HCT116 (cell line): ENCODE results near the gene IL17A.

Experiments
- ELF1 ChIP-seq: IDR thresholded peaks from 2 replicates; pipeline ENCODE4 v1.6.1; 2012; ENCODE audit warnings: low read depth, borderline replicate concordance
- EZH2 ChIP-seq: fragments of 200-600 bp; sonication (generic); IDR thresholded peaks from 2 replicates; pipeline ENCODE4 v1.6.1; 2017; ENCODE audit warnings: antibody characterized with exemption, mixed run types
- POLR2A ChIP-seq: IDR thresholded peaks from 2 replicates; pipeline ENCODE4 v1.7.0; 2011; ENCODE audit warnings: borderline replicate concordance; ENCODE audit not compliant: insufficient read depth, insufficient read length; ENCODE audit errors: extremely low read depth
- RAD21 ChIP-seq: IDR thresholded peaks from 2 replicates; pipeline ENCODE4 v1.6.1; 2012; ENCODE audit warnings: low read depth, mild to moderate bottlenecking
- SIN3A ChIP-seq: IDR thresholded peaks from 2 replicates; pipeline ENCODE4 v1.6.1; 2012; ENCODE audit warnings: low read depth
- TCF7L2 ChIP-seq: IDR thresholded peaks from 2 replicates; pipeline ENCODE4 v1.7.0; 2011; ENCODE audit warnings: borderline replicate concordance, inconsistent platforms; ENCODE audit not compliant: insufficient read depth, insufficient read length; ENCODE audit errors: extremely low read depth
- YY1 ChIP-seq: IDR thresholded peaks from 2 replicates; pipeline ENCODE4 v1.6.1; 2011; ENCODE audit warnings: low read length, low read depth, moderate library complexity, mild to moderate bottlenecking; ENCODE audit not compliant: insufficient replicate concordance; ENCODE audit errors: extremely low read depth
- TF ChIP-seq, protein P1 (sequence below), 3 experiments: fragments of 200-600 bp in 1 of 3; sonication (generic) in 1 of 3; IDR thresholded peaks in 2 of 3; conservative IDR thresholded peaks in 1 of 3; 2 replicates each; pipeline ENCODE4 v1.5.1; 2012 to 2017; ENCODE audit warnings: low read depth in 2 of 3, low read length in 2 of 3, antibody characterized with exemption in 1 of 3, borderline replicate concordance in 1 of 3, control low read depth in 1 of 3, mild to moderate bottlenecking in 1 of 3, mixed read lengths in 1 of 3, mixed run types in 1 of 3, moderate library complexity in 1 of 3; ENCODE audit not compliant: insufficient read depth in 1 of 3
- TF ChIP-seq, protein P2 (sequence below): IDR thresholded peaks from 2 replicates; pipeline ENCODE4 v1.6.1; 2012
- TF ChIP-seq, protein P3 (sequence below): IDR thresholded peaks from 2 replicates; pipeline ENCODE4 v1.6.1; 2012; ENCODE audit warnings: low read depth

DNA sequence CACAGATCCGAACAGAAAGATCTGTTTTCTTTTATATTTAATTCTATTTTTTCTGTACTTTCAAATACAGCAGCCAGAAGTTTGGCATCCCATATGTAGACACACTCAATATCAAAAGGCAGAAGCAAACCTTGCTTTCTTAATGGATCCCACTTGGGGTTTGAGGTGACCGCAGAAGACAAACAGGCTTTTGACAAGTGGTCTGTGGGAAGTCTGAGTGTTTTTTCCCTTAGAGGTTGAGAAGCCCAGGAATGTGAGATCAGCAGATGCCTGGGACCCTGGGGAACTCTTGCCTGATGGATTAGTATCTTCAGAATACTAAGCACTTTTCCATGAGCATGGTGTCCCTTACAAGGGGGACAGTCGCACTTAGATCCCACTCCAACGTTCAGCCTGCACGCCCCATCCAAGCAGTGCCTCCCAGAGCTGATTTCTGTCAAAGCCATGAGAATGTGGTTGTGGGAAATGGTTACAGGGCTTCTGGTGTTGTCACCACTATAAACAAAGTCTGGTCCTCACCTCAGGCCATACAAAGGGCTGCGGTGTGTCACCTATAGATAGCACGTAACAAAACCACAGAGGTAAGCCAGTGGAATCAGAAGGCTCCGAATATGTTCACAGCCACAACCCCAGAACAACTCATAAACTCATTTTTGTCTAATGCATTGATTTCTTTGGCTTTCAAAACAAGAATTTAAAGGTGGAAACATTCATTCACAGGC, 45.4 kb downstream of the IL17A start:
- TF ChIP-seq, protein P1, sequence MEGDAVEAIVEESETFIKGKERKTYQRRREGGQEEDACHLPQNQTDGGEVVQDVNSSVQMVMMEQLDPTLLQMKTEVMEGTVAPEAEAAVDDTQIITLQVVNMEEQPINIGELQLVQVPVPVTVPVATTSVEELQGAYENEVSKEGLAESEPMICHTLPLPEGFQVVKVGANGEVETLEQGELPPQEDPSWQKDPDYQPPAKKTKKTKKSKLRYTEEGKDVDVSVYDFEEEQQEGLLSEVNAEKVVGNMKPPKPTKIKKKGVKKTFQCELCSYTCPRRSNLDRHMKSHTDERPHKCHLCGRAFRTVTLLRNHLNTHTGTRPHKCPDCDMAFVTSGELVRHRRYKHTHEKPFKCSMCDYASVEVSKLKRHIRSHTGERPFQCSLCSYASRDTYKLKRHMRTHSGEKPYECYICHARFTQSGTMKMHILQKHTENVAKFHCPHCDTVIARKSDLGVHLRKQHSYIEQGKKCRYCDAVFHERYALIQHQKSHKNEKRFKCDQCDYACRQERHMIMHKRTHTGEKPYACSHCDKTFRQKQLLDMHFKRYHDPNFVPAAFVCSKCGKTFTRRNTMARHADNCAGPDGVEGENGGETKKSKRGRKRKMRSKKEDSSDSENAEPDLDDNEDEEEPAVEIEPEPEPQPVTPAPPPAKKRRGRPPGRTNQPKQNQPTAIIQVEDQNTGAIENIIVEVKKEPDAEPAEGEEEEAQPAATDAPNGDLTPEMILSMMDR (IDR thresholded peaks at IDR 0.05 in 2 of 3, conservative IDR thresholded peaks at IDR 0.05 in 1 of 3; ENCODE audit: borderline replicate concordance in 1 of 3, insufficient read depth in 1 of 3, low read depth in 2 of 3, low read length in 2 of 3): no peak
- no peak for TF ChIP-seq TCF7L2
- no peak for TF ChIP-seq RAD21
- TF ChIP-seq, protein P2, sequence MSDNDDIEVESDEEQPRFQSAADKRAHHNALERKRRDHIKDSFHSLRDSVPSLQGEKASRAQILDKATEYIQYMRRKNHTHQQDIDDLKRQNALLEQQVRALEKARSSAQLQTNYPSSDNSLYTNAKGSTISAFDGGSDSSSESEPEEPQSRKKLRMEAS: no peak
- TF ChIP-seq ELF1: no peak
- TF ChIP-seq EZH2: no peak
- TF ChIP-seq POLR2A: no peak
- no peak for TF ChIP-seq YY1
- TF ChIP-seq, protein P3, sequence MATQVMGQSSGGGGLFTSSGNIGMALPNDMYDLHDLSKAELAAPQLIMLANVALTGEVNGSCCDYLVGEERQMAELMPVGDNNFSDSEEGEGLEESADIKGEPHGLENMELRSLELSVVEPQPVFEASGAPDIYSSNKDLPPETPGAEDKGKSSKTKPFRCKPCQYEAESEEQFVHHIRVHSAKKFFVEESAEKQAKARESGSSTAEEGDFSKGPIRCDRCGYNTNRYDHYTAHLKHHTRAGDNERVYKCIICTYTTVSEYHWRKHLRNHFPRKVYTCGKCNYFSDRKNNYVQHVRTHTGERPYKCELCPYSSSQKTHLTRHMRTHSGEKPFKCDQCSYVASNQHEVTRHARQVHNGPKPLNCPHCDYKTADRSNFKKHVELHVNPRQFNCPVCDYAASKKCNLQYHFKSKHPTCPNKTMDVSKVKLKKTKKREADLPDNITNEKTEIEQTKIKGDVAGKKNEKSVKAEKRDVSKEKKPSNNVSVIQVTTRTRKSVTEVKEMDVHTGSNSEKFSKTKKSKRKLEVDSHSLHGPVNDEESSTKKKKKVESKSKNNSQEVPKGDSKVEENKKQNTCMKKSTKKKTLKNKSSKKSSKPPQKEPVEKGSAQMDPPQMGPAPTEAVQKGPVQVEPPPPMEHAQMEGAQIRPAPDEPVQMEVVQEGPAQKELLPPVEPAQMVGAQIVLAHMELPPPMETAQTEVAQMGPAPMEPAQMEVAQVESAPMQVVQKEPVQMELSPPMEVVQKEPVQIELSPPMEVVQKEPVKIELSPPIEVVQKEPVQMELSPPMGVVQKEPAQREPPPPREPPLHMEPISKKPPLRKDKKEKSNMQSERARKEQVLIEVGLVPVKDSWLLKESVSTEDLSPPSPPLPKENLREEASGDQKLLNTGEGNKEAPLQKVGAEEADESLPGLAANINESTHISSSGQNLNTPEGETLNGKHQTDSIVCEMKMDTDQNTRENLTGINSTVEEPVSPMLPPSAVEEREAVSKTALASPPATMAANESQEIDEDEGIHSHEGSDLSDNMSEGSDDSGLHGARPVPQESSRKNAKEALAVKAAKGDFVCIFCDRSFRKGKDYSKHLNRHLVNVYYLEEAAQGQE: no peak
- TF ChIP-seq SIN3A: no peak
